ENCODE results near the gene FYB1.
"Not testable (repeated sequence)": the region's sequence is repeated elsewhere in the genome, so short reads cannot be mapped to it uniquely, and the experiment has no call there.

The FYB1 gene

GRCh38 chr5:39179561-39179960 is 39.8 kb downstream of the FYB1 start:
- CTCF ChIA-PET = interaction anchor here (0.7 to 8.0 kb wide), 12 partner anchors 9 to 104 kb away, joined by 3 to 45 read pairs (median 8); no protein-coding TSS in a partner anchor
- not testable (repeated sequence) for DNase-seq, H3K9me3 Mint-ChIP-seq, H3K27me3 Mint-ChIP-seq
- Mint-ChIP-seq H3K36me3 (peaks cover 58% of the 10 kb centered on the region), H3K4me1 (peaks cover 93% of the 10 kb centered on the region), H3K27ac (peak overlapping the region; percentile 95), H3K4me3 (peak overlapping the region; percentile 69)

- Mint-ChIP-seq H3K36me3 (peaks cover 63% of the 10 kb centered on the region), H3K27me3 (no peaks in the 10 kb centered on the region), H3K4me3 (peak overlapping the region; percentile 69), H3K27ac (peak overlapping the region; percentile 95), H3K9me3 (peaks cover 2% of the 10 kb centered on the region), H3K4me1 (peaks cover 96% of the 10 kb centered on the region)
- DNase-seq = peak; percentile 41
- CTCF ChIA-PET = interaction anchor here (0.9 to 8.0 kb wide), 13 partner anchors 9 to 105 kb away, joined by 3 to 45 read pairs (median 6); no protein-coding TSS in a partner anchor
Measured at GRCh38 chr5:39178861-39179260, 40.5 kb downstream of the FYB1 start.

GRCh38 chr5:39178171-39178570 is 41.2 kb downstream of the FYB1 start:
- Mint-ChIP-seq H3K9me3 (peaks cover 8% of the 10 kb centered on the region), H3K27me3 (no peaks in the 10 kb centered on the region), H3K4me1 (peaks cover 97% of the 10 kb centered on the region), H3K36me3 (peaks cover 63% of the 10 kb centered on the region), H3K4me3 (peak overlapping the region; percentile 69), H3K27ac (peak overlapping the region; percentile 95)
- CTCF ChIA-PET = interaction anchor here (1.2 to 8.0 kb wide), 9 partner anchors 8 to 39 kb away, joined by 3 to 45 read pairs (median 13); no protein-coding TSS in a partner anchor
- no peak for DNase-seq

GRCh38 chr5:39177631-39177964 is 41.8 kb downstream of the FYB1 start:
- H3K9me3 Mint-ChIP-seq = peaks cover 14% of the 10 kb centered on the region
- peak overlapping the region; percentile 69 for H3K4me3 Mint-ChIP-seq
- peaks cover 66% of the 10 kb centered on the region for H3K36me3 Mint-ChIP-seq
- peaks cover 97% of the 10 kb centered on the region for H3K4me1 Mint-ChIP-seq
- no peak for DNase-seq
- peak overlapping the region; percentile 95 for H3K27ac Mint-ChIP-seq
- no peaks in the 10 kb centered on the region for H3K27me3 Mint-ChIP-seq
- CTCF ChIA-PET = interaction anchor here (0.6 to 8.0 kb wide), 8 partner anchors 10 to 106 kb away, joined by 3 to 45 read pairs (median 6); no protein-coding TSS in a partner anchor

- Mint-ChIP-seq H3K36me3 (peaks cover 67% of the 10 kb centered on the region), H3K27ac (peak overlapping the region; percentile 95), H3K9me3 (peaks cover 16% of the 10 kb centered on the region), H3K4me3 (peak overlapping the region; percentile 69), H3K27me3 (no peaks in the 10 kb centered on the region), H3K4me1 (peaks cover 94% of the 10 kb centered on the region)
- DNase-seq = peak; percentile 73
- CTCF ChIA-PET = interaction anchor here (0.6 to 8.0 kb wide), 9 partner anchors 11 to 107 kb away, joined by 3 to 45 read pairs (median 8); no protein-coding TSS in a partner anchor
Measured at GRCh38 chr5:39176759-39177630, 42.4 kb downstream of the FYB1 start.

- CTCF ChIA-PET = interaction anchor here (1.4 to 4.3 kb wide), 4 partner anchors 10 to 41 kb away, joined by 5 to 23 read pairs (median 15); no protein-coding TSS in a partner anchor
- no peak for DNase-seq
- Mint-ChIP-seq H3K4me1 (peaks cover 93% of the 10 kb centered on the region), H3K36me3 (peaks cover 67% of the 10 kb centered on the region), H3K9me3 (peaks cover 16% of the 10 kb centered on the region), H3K27me3 (no peaks in the 10 kb centered on the region), H3K27ac (peak overlapping the region; percentile 95), H3K4me3 (peak overlapping the region; percentile 69)
Measured at GRCh38 chr5:39175273-39175955, 43.9 kb downstream of the FYB1 start.

- CTCF ChIA-PET = no interaction called here
- Mint-ChIP-seq H3K27me3 (no peaks in the 10 kb centered on the region), H3K4me1 (peaks cover 88% of the 10 kb centered on the region), H3K36me3 (peaks cover 69% of the 10 kb centered on the region), H3K4me3 (no peak overlapping the region), H3K27ac (no peak overlapping the region), H3K9me3 (peaks cover 16% of the 10 kb centered on the region)
- DNase-seq = no peak
Measured at GRCh38 chr5:39173069-39173468, 46.3 kb downstream of the FYB1 start.

GRCh38 chr5:39172593-39172992 is 46.8 kb downstream of the FYB1 start:
- Mint-ChIP-seq H3K27ac (no peak overlapping the region), H3K36me3 (peaks cover 70% of the 10 kb centered on the region), H3K9me3 (peaks cover 16% of the 10 kb centered on the region), H3K27me3 (no peaks in the 10 kb centered on the region), H3K4me1 (peaks cover 88% of the 10 kb centered on the region), H3K4me3 (no peak overlapping the region)
- CTCF ChIA-PET = no interaction called here
- no peak for DNase-seq

GRCh38 chr5:39171647-39172046 is 47.7 kb downstream of the FYB1 start:
- Mint-ChIP-seq H3K27ac (no peak overlapping the region), H3K27me3 (no peaks in the 10 kb centered on the region), H3K4me3 (no peak overlapping the region), H3K4me1 (peaks cover 88% of the 10 kb centered on the region), H3K36me3 (peaks cover 77% of the 10 kb centered on the region), H3K9me3 (peaks cover 16% of the 10 kb centered on the region)
- DNase-seq = no peak
- CTCF ChIA-PET = no interaction called here

- peaks cover 78% of the 10 kb centered on the region for H3K36me3 Mint-ChIP-seq
Measured at GRCh38 chr5:39169081-39169480, 50.3 kb downstream of the FYB1 start.

GRCh38 chr5:39167972-39168342 is 51.4 kb downstream of the FYB1 start:
- Mint-ChIP-seq H3K9me3 (peaks cover 5% of the 10 kb centered on the region), H3K27me3 (no peaks in the 10 kb centered on the region), H3K4me1 (peaks cover 89% of the 10 kb centered on the region), H3K27ac (peak overlapping the region; percentile 74), H3K4me3 (no peak overlapping the region), H3K36me3 (peaks cover 70% of the 10 kb centered on the region)
- no peak for DNase-seq
- CTCF ChIA-PET = interaction anchor here (1.2 kb wide), 1 partner anchor 33 kb away, joined by 3 read pairs; no protein-coding TSS in a partner anchor

More at GRCh38 chr5:39169081-39169480, 50.3 kb downstream of the FYB1 start:
- H3K4me3 Mint-ChIP-seq = no peak overlapping the region
- no peak overlapping the region for H3K27ac Mint-ChIP-seq
- H3K4me1 Mint-ChIP-seq = peaks cover 89% of the 10 kb centered on the region
- peaks cover 15% of the 10 kb centered on the region for H3K9me3 Mint-ChIP-seq
- CTCF ChIA-PET = interaction anchor here (0.7 to 1.2 kb wide), 4 partner anchors 10 to 48 kb away, joined by 3 read pairs; no protein-coding TSS in a partner anchor
- H3K27me3 Mint-ChIP-seq = no peaks in the 10 kb centered on the region
- DNase-seq = no peak

- peaks cover 84% of the 10 kb centered on the region for H3K4me1 Mint-ChIP-seq
- peak overlapping the region; percentile 0 for H3K4me3 Mint-ChIP-seq
- CTCF ChIA-PET = interaction anchor here (0.7 to 1.4 kb wide), 3 partner anchors 12 to 20 kb away, joined by 3 to 4 read pairs (median 3); no protein-coding TSS in a partner anchor
- H3K36me3 Mint-ChIP-seq = peaks cover 67% of the 10 kb centered on the region
- H3K27me3 Mint-ChIP-seq = no peaks in the 10 kb centered on the region
- no peak for DNase-seq
- H3K9me3 Mint-ChIP-seq = no peaks in the 10 kb centered on the region
- peak overlapping the region; percentile 74 for H3K27ac Mint-ChIP-seq
Measured at GRCh38 chr5:39167141-39167971, 52.0 kb downstream of the FYB1 start.
